ENCODE results near the gene PLPPR1. TPM values are rescaled to one million over a fixed set of nuclear protein-coding genes. Genes with fewer than 3 reads are reported as not detected.

Gene PLPPR1
- total RNA-seq, 6 experiments from 2014 or later: 1.4 to 5.4 (median 1.8) TPM

- Histone ChIP-seq H3K9me3 (no peaks in the 10 kb centered on the region), H3K36me3 (no peaks in the 10 kb centered on the region), H3K4me3 (no peak overlapping the region), H3K4me1 (peaks cover 0 to 27% (median 3%) of the 10 kb centered on the region in 4 donors), H3K27me3 (no peaks in the 10 kb centered on the region), H3K27ac (peak overlapping the region; percentile 55 to 83 (median 57))
- intact Hi-C loops (cut with DNase I): no loop called here
- TF ChIP-seq CTCF (IDR thresholded peaks at IDR 0.05): no peak
- TF ChIP-seq POLR2A (IDR thresholded peaks at IDR 0.05): no peak
- no peak for DNase-seq
- ATAC-seq: peak; percentile 90 to 97 (median 92)
- 30% methylated on average over 1 of the region's 1 CpG for WGBS (ENCODE audit: insufficient coverage, low coverage, low lambda C conversion rate, missing lambda C conversion rate)
Measured at GRCh38 chr9:101254733-101255433, 226.4 kb downstream of the PLPPR1 start.

GRCh38 chr9:101264727-101265126 lies 236.2 kb downstream of the PLPPR1 start:
- no peak for DNase-seq

GRCh38 chr9:101265261-101265660 lies 236.7 kb downstream of the PLPPR1 start:
- ATAC-seq: no peak
- no peaks in the 10 kb centered on the region for H3K36me3 ChIP-seq
- no peak for TF ChIP-seq CTCF (IDR thresholded peaks at IDR 0.05)
- no peak for TF ChIP-seq POLR2A (IDR thresholded peaks at IDR 0.05)
- no peak overlapping the region for H3K4me3 ChIP-seq
- H3K27me3 ChIP-seq: no peaks in the 10 kb centered on the region
- H3K4me1 ChIP-seq: no peaks in the 10 kb centered on the region
- no peak for DNase-seq
- H3K27ac ChIP-seq: no peak overlapping the region
- no peaks in the 10 kb centered on the region for H3K9me3 ChIP-seq
- intact Hi-C loops (cut with DNase I): no loop called here

More at GRCh38 chr9:101264727-101265126, 236.2 kb downstream of the PLPPR1 start:
- Histone ChIP-seq H3K27me3 (no peaks in the 10 kb centered on the region), H3K36me3 (no peaks in the 10 kb centered on the region), H3K4me3 (no peak overlapping the region), H3K9me3 (no peaks in the 10 kb centered on the region), H3K27ac (no peak overlapping the region), H3K4me1 (no peaks in the 10 kb centered on the region)
- ATAC-seq: peak in 1 of 4 donors; percentile 76
- TF ChIP-seq POLR2A (IDR thresholded peaks at IDR 0.05) (no peak), CTCF (IDR thresholded peaks at IDR 0.05) (no peak)
- intact Hi-C loops (cut with DNase I): no loop called here

DNA sequence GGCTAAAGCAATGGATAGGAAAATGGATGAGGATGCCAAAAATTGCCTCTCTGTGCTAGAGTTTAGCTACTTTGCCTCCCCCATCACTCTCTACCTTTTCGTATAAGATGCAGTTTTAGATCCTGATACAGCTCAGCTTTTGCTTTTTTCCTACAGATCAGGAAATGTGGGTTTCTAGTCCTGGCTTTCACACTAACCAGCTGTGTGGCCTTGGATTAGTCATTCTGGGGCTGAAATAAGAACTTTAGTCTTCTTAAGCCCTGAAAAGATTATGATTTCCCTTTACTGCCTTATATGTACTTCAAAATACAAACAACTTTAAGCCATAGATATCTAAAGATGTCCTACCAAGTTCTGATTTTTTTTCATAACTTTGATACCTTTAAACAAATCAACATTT lies 239.9 kb downstream of the PLPPR1 start:
- no peak for ATAC-seq
- no peak overlapping the region for H3K4me3 ChIP-seq
- no peaks in the 10 kb centered on the region for H3K36me3 ChIP-seq
- no peaks in the 10 kb centered on the region for H3K9me3 ChIP-seq
- no peaks in the 10 kb centered on the region for H3K4me1 ChIP-seq
- no peak for TF ChIP-seq POLR2A (IDR thresholded peaks at IDR 0.05)
- no peak for TF ChIP-seq CTCF (IDR thresholded peaks at IDR 0.05)
- H3K27ac ChIP-seq: no peak overlapping the region
- intact Hi-C loops (cut with DNase I): no loop called here
- no peak for DNase-seq
- no peaks in the 10 kb centered on the region for H3K27me3 ChIP-seq
- 82% methylated on average over 1 of the region's 1 CpG for WGBS (ENCODE audit: insufficient coverage, low coverage, low lambda C conversion rate, missing lambda C conversion rate)
